EH (cell line): ENCODE data around the gene CTAG2.
"Not testable (repeated sequence)": the region's sequence is repeated elsewhere in the genome, so short reads cannot be mapped to it uniquely, and the experiment has no call there.

ENCODE experiments used
- DNase-seq: peaks from one replicate; pipeline ENCODE4 v3.0.0-alpha.2; 2015; ENCODE audit warnings: low read depth

The CTAG2 gene

DNA sequence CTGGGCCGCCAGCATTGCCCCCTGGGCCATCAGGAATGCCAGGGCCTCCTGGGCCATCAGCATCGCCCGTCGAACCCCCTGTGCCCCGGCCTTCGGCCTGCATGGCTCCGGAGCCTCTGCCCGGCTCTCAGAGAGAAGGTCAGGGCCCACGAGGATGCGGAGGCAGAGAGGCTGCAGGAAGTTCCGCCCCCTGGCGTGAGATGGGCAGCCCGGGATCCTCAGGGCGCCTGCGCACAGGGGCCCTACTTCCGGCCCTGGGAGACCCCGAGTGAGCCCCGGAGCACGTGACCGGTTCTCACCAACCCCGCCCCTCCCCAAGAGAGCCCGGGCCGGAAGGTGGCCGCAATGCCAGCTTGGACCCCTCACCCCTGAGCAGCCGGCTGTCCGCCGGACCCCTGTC is at the start of gene CTAG2:
Gene CTAG2 (minus strand): TSS at position 167 of the 400 bp plus-strand sequence. CDS start 64 bp downstream, at position 103.
- not testable (repeated sequence) for DNase-seq

DNA sequence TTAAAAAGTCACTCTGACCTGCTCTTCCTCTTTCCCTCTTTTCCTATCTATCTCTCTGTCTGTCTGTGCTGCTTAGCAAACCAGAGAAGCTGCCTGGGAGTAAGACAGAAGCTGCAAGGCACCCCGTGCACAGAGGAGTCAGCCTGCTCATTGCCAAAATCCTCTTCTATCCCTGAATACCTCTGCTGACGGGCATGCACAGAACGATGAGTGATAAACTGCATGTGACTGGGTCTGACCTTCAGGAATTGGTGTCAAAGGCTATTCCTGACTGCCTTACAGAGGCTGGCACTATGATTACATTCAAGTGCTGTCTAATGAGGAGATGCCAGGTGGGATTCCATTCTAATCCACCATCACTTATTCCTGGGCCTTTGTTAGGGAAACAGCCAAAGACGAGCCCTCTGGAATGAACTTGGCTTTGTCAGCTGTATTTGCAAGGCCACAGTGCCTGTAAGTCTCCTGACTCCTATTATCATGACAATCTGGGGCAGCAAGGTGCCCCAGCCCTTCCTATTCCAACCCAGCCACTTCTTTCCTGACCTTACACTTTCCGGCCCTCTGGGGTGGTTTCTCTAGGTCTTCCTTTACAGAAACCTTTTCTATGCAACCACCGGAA is 45.4 kb upstream of the CTAG2 start:
- no peak for DNase-seq

DNA sequence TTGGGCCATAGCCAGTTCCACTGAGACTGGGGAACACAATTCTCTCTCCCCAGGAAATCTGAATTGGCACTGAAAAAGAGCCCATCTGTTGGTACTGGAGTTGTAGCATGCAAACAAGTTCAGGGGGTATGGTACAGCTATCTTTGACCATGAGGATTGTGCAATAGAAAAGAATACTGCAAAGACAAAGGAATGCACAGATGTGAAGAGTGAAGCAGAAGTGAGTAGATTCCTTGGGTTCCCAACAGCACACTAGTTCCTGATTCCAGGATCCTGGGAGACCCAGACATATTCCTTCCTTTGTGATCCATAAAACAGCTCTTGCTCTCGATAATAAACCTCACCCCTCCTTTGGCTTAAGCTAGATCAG is 43.3 kb upstream of the CTAG2 start:
- peak; percentile 29 for DNase-seq

DNA sequence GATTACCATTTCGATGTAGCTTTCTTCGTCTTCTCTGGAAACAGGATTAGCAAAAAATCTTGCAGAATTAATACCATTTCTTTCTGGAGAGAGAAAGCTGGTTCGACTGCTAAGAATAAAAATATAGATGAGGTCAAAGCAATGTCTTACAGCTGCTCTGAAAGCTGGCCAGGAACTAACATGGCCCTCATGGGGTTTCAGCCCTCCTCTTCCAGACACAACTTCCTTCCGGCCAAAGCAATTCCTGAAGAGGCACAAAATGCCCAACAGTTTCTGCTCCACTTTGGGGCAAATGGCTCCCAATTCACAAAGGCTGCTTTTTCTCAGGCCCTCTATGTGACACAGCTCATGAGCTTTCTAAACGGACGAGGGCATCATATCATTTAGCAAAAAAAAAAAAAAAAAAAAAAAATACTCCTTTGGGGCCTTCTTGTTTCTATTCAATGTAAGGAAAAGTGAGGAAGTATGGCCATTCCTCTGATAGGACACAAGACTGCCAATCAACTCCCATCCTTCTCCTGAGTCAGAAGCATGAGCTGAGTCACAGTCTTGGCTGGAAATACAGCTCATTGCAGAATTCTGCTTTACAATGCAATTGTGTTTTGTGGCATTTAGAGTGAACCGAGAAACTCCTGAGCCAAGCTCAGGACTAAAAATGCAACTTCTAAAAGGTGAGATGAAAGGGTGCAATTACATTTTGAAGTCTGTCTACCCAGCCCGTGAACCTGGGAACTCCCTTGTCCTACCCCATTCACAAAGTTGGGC is 42.7 kb upstream of the CTAG2 start:
- peak; percentile 76 for DNase-seq

DNA sequence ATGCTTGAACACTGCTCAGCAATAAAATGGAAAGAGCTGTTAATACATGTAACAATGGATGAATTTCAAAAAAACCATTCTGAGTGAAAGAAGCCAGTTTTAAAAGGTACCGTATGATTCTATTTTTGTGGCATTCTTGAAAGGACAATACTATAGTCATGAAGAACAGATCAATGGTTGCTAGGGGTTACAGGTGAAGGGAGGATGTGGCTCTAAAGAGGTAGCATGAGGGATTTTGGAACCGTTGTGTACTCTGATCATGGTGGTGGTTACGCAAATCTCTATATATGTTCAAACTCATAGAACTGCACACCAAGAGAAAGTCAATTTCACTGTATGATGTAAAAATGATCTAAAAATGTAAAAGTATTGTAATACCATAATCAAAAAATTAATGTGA is 40.0 kb upstream of the CTAG2 start:
- DNase-seq = no peak

DNA sequence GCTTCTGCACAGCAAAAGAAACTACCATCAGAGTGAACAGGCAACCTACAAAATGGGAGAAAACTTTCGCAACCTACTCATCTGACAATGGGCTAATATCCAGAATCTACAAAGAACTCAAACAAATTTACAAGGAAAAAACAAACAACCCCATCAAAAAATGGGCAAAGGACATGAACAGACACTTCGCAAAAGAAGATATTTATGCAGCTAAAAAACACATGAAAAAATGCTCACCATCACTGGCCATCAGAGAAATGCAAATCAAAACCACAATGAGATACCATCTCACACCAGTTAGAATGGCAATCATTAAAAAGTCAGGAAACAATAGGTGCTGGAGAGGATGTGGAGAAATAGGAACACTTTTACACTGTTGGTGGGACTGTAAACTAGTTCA is 37.1 kb upstream of the CTAG2 start:
- not testable (repeated sequence) for DNase-seq

DNA sequence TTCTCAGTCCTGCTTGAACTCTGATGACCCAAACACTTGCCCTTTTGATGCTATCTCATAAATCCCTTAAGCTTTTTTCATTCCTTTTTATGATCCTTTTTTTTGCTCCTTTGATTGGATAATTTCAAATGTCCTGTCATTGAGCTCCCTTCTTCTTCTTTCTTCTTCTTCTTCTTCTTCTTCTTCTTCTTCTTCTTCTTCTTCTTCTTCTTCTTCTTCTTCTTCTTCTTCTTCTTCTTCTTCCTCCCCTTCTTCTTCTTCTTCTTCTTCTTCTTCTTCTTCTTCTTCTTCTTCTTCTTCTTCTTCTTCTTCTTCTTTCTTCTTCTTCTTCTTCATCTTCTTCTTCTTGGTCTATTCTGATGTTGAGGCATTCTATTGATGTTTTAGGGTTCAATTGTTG is 18.7 kb upstream of the CTAG2 start:
- DNase-seq = not testable (repeated sequence)

DNA sequence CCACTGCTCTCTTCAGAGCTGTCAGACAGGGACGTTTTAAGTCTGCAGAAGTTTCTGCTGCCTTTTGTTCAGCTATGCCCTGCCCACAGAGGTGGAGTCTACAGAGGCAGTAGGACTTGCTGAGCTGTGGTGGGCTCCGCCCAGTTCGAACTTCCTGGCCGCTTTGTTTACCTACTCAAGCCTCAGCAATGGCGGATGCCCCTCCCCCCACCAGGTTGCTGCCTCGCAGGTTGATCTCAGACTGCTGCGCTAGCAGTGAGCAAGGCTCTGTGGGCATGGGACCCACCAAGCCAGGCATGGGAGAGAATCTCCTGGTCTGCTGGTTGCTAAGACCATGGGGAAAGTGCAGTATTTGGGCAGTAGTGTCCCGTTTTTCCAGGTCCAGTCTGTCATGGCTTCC is 17.5 kb upstream of the CTAG2 start:
- not testable (repeated sequence) for DNase-seq

DNA sequence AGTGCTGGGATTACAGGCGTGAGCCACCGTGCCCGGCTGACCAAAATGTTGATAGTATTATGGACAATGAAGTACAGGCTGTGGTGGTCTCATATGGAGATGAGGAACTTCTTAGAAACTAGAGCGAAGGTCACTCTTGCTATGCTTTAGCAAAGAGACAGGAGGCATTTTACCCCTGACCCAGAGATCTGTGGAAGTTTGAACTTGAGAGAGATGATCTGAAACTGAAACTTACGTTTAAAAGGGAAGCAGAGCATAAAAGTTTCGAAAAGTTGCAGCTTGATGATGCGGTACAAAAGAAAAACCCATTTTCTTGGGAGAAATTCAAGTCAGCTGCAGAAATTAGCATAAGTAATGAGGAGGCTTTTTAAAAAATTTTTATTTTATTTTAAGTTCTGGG is 8.5 kb upstream of the CTAG2 start:
- DNase-seq = no peak

DNA sequence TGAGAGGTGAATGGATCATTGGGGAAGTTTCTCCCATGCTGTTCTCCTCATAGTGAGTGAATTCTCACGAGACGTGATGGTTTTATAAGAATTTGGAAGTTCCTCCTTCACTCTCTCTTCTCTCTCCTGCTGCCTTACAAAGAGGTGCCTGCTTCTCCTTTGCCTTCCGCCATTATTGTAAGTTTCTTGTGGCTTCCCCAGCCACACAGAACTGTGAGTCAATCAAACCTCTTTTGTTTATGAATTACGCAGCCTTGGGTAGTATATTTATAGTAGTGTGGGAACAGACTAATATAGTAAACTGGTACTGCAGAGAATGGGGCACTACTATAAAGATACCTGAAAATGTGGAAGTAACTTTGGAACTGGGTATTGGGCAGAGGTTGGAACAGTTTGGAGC is 7.8 kb upstream of the CTAG2 start:
- DNase-seq = no peak

DNA sequence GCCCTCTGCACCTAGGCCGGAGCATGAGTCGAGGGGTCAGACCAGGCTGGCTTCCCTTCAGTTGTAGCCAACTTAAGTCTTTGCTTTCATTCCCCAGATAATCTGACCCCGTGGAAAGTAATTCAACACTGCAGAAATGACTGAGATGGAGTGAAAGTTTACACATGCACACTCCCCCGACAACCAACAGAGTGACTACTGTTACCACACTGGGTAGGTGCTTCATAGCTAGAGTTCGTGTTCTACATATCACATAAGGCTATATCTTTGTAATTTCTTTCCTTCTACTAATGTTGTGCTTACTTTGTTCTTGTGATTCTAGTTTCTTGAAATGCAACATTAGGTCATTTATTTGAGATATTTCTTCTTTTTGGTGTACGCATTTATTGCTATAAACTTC is 7.2 kb upstream of the CTAG2 start:
- no peak for DNase-seq

DNA sequence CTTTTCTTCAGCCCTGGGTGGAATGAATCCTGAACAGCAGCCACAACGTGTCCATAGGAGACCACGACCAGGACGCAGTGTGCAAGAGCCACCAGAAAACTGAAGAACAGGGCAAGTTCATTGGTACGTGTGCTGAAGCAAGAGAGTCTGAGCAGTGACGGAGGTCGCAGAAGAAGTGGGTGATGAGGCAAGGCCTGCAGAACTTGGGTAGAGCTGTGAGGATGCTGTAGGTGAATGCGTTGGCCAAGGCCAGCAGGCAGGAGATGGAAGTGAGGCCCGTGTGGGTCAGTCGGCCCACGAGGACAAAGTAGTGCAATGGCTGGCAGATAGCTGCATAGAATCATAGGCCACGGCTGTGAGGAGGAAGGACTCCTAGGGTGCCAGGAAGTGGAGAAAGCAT is 5.6 kb upstream of the CTAG2 start:
- DNase-seq = no peak

DNA sequence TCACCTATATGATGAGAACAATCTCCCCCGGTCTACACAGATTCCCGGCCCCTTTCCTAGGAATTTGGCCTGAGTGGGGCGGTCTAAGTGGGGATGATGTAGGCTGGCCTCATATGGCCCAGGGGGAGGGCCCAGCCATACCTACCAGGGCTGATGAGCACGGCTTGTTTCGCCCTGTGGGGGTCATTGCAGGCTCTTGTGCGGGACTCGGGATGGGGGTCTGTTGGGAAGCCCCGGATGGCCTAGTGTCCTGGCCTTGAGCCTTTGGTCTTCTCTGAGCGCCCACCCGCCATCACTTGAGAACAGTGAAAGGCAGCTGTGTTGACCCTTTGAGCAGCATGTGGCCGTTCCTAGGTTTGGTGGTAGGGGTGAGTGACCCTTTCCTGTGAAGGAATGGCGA is 4.8 kb upstream of the CTAG2 start:
- no peak for DNase-seq

DNA sequence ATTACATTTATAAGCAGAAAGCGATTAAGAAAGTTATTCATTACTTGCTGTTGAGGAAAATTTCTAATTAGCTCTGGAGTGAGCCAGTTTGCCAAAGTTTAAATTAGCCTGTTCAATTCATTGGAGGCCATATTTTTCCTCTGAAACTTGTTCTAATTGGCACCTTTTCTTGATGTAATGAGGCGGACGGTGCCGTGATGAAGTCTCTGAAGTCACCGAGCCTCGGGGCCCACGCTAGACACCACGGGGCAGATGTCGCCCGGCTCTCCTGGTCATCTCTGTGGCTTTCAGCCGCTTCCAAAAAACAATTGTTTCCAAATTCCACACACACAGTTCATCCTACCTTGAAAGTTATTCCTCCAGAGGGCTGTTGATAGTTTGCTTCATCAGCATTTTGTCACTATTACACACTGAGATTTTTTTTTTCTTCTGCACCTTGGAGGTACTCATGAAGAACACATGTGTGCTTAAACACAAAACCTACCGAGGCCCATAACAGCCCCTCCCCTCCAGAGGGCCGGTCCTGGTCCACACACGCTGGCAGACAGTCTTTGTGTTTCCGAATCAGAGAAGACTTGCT is 3.9 kb upstream of the CTAG2 start:
- DNase-seq = no peak

DNA sequence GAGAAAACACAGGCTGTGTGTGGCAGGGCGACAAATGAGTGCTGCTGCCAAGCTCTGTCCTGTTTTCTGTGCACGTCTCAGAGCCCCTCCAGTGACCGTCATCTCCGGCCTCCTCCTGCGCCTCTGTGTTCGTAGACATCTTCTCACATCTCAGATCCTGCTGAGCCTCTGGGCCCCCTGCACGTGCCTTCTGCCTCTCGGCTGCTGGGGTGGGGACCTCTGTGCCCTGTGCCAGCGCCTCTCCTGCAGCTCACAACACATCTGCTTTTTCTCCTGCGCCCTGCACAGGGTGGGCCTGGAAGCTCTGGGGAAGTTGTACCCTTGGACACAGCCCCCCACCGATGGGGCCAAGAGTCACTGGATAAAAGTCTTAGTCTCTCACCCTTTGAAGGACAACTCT is 2.4 kb upstream of the CTAG2 start:
- no peak for DNase-seq

DNA sequence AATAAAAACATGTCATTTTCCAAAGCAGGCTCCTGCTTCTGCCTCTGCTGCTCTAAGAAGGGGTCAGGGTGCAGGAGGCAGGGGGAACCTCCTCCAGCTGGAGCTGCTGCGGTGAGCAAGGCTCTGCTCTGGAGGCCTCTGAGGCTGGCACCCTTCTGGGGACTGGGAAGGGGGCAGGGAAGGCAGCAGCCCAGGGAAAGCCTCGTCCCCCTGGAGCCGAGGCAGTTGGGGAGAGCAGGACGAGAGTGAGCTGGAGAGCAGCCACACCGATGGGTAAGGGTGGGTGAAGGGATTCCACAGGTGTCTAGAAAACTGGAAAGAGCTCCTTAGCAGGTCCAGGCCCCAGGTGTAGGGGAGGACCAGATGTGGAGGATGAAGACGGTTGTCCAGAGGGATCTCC is 2.0 kb upstream of the CTAG2 start:
- no peak for DNase-seq

DNA sequence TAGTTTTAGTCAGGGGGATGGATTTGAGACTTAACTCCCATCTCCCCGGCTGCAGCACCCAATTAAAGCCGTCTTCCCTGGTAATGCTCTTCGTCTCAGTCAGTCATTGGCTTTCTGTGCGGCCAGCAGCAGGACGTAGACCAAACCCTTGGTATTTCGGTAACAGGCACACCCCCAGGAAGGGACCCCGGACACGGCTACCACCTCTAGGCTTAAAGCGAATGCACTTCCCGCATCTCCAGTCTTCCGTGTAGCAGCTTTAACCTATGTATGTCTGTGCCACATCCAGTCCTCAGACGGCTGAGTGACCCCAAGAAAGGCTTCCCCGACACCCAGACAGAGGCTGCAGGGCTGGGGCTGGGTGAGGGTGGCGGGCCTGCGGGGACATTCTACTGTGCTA is 1.5 kb upstream of the CTAG2 start:
- DNase-seq = no peak

DNA sequence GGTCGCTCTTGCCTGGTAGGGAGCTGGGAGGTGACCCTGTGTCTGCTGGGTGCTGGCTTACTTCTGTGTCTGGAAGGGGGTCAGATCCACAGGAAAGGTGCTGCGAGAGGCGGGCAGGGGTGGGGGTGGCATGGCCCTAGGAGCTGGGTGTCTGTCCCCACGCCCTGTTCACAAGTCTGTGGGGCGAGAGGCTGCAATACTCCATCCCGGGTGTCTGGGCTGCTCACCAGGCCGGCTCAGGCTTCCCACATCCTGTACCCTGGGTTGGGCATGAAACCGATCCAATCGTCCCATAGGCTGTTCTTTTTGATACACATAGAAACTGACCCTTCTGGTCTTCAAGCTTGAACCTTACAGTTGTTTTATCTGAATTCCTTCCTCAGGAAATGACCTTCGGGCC is 993 bp upstream of the CTAG2 start:
- no peak for DNase-seq

DNA sequence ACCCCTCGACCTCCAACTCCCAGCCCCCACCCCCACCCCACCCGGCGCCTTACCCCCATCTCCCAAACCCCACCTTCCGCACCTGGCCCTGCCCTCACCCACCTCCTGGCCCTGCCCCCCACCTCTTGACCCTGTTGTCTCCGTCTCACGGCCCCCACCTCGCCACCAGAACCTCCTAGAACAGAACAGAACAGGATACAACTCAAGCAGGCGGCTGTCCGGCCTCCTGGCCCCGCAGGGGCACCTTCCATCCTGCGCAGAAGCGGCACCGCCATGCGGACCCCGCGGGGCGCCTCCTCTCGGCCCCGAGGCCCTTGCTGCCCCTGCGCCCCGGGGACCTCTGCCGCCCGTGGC is 354 bp downstream of the CTAG2 start:
- DNase-seq = no peak

DNA sequence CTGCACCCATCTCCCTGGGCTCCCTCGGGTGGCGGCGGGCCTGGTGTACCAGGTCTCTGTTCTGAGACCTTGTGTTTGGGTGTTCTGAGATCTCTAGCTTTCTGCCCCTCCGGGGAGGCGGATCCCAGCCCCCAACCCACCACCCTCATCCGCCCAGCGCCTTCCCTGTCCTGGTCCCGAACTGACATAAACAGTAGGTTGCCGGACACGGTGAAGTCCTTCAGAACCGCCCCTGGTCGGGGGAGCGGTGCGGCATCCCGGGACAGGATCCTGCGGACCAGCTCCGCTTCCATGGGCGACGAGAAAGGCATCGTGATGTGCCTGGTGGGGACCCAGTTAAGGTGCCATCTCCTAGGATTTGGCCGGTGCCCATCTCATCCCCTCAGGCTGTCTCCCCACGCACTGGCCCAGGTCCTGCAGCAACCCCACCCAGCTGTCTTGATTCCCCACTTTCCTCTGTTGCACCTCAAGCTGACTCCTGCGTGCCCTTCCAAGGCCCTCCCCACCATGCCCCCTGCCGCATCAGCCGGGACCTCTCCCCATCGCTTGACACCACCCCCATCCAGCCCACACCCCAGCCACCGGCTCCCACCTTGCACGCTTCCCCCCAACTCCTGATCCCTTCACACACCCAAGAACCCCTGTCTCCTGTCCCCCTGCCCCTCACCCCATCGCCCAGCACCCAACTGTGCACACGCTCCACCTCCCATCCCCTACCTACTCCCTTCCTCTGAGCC is 900 bp downstream of the CTAG2 start:
- no peak for DNase-seq

DNA sequence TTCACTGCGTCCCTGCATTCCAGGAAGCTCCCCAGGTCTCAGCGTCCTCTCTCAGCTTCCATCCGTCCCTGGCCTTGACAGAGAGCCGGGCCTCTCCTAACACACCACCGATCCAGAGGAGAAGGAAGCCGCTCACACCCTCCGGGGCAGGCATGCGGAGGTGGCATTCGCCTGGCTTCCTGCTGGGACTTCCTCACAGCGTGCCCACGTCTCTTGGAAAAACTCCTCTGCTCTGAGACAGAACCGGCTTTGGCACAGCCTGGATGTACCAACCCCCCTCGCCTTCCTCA is 3.2 kb downstream of the CTAG2 start:
- DNase-seq = no peak

DNA sequence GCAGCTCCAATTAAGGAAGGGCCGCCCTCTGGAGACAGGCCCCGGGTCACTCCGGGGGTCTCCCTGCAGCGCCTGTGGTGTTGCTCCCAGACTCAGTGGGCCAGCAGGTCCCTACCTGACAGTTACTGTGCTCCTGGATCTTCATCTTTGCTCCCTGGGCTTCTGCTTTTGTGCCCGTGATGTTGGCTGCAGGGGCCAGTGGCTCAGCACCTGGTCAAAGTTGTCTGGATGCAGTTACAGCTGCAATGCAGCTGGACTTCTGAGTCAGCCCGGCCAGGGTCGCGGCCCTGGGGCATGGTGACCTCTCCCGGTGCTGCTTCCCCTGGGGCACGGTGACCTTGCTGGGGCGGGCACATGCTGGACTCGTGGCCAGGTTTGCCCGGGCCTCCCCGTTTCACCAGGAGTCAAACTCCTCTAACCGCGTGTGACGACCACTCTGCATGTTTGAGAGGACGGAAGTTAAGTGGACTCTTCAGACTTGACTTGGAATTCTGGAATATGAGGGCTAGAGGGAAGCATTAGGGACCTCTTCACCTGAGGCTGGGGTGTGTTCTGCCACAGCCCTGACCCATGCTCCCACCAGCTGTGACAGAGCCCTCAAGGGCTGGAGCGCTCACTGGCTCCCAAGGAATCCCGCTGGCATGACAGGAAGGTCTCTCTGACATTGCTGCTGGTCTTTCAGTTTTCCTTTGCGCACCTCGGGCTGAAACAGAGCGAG is 3.7 kb downstream of the CTAG2 start:
- peak; percentile 2 for DNase-seq

DNA sequence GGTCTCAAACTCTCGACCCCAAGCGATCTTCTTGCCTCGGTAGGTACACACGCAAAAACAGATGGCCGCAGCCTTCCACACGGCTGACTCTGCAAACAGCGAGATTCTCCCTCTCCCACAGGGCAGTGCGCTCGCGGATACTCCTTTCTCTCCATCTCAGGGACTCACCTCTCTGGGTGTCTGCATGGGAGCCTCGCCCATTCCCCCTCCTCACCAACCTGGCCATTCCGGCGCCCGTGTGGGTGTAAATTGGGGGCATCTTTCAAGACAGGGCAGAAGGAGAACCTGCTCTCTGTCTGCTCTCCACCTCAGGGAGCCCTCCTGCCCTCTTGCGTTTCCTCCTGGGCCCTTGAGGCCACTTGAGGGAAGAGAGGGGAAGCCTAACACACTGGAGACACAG is 4.4 kb downstream of the CTAG2 start:
- DNase-seq = no peak
